Measurements from ENCODE around the gene ISG20.

GRCh38 chr15:88620995-88621772 lies 17.6 kb upstream of the ISG20 start, which contains the start of gene AEN:
- TF ChIP-seq POLR2A (IDR thresholded peaks at IDR 0.05): no peak
- TF ChIP-seq CTCF (IDR thresholded peaks at IDR 0.05): no peak
